Smooth muscle cell (in vitro differentiated cells): ENCODE results near the gene SPSB4. TPM values are rescaled to one million over a fixed set of nuclear protein-coding genes. Genes with fewer than 3 reads are reported as not detected.

ENCODE experiments used
- DNase-seq: peaks from one replicate; lab custom pipeline; 2025; ENCODE audit not compliant: unreplicated experiment; lab: John Stamatoyannopoulos, UW
- H2AFZ ChIP-seq: fragments of 200-600 bp; sonication (generic); 2 replicates; pipeline ENCODE4 v1.6.0; 2016; ENCODE audit warnings: antibody characterized with exemption, low read depth, mild to moderate bottlenecking
- H3F3A ChIP-seq: fragments of 200-600 bp; sonication (generic); 2 replicates; pipeline ENCODE4 v1.6.0; 2017; ENCODE audit warnings: antibody characterized with exemption, low read depth
- H3K27ac ChIP-seq: fragments of 200-600 bp; sonication (generic); 2 replicates; pipeline ENCODE4 v1.5.1; 2016; ENCODE audit warnings: low read depth, mild to moderate bottlenecking
- H3K27me3 ChIP-seq: fragments of 200-600 bp; sonication (generic); 2 replicates; pipeline ENCODE4 v1.6.1; 2016; ENCODE audit warnings: low read depth, mild to moderate bottlenecking
- H3K36me3 ChIP-seq: fragments of 200-600 bp; sonication (generic); 2 replicates; pipeline ENCODE4 v1.5.1; 2016; ENCODE audit warnings: low read depth
- H3K4me1 ChIP-seq: fragments of 200-600 bp; sonication (generic); 2 replicates; pipeline ENCODE4 v1.5.1; 2016; ENCODE audit warnings: low read depth
- H3K4me2 ChIP-seq: fragments of 200-600 bp; sonication (generic); 2 replicates; pipeline ENCODE4 v1.6.0; 2016; ENCODE audit warnings: mild to moderate bottlenecking
- H3K4me3 ChIP-seq: fragments of 200-600 bp; sonication (generic); 2 replicates; pipeline ENCODE4 v1.5.1; 2016; ENCODE audit warnings: mild to moderate bottlenecking
- H3K79me2 ChIP-seq: fragments of 200-600 bp; sonication (generic); 2 replicates; pipeline ENCODE4 v1.6.0; 2016; ENCODE audit warnings: low read depth, mild to moderate bottlenecking
- H3K9ac ChIP-seq: fragments of 200-600 bp; sonication (generic); 2 replicates; pipeline ENCODE4 v1.6.0; 2016; ENCODE audit warnings: low read depth
- H3K9me3 ChIP-seq: fragments of 200-600 bp; sonication (generic); replicated peaks from 2 replicates; pipeline ENCODE4 v1.5.1; 2016; ENCODE audit warnings: low read depth
- H4K20me1 ChIP-seq: fragments of 200-600 bp; sonication (generic); 2 replicates; pipeline ENCODE4 v1.6.0; 2016; ENCODE audit warnings: low read depth
- CTCF ChIP-seq: fragments of 200-600 bp; sonication (generic); IDR thresholded peaks from 2 replicates; pipeline ENCODE4 v1.5.1; 2017; ENCODE audit warnings: borderline replicate concordance, mild to moderate bottlenecking, antibody characterized with exemption; ENCODE audit not compliant: insufficient read depth, poor library complexity, severe bottlenecking
- WGBS: methylation state at CpG from one replicate; pipeline ENCODE4 v1.1.7; 2016; ENCODE audit warnings: low lambda C conversion rate; 5-methylcytosine and 5-hydroxymethylcytosine counted together
- polyA plus RNA-seq: library from polyadenylated mRNA; unstranded; fragments of >200 nt; fragmentation: Nextera tagmentation; extraction: Ambion mirVana; gene quantifications from 2 replicates; pipeline ENCODE4 v1.2.1, GENCODE V29; 2016
- total RNA-seq: library from RNA; depleted of rRNA; stranded (reverse); fragments of >200 nt; gene quantifications from 2 replicates; pipeline ENCODE4 v1.2.3, GENCODE V29; 2014

SPSB4 gene
- total and polyA plus RNA-seq, 2 experiments from 2014 or later: 1.8 to 3.9 TPM

DNA sequence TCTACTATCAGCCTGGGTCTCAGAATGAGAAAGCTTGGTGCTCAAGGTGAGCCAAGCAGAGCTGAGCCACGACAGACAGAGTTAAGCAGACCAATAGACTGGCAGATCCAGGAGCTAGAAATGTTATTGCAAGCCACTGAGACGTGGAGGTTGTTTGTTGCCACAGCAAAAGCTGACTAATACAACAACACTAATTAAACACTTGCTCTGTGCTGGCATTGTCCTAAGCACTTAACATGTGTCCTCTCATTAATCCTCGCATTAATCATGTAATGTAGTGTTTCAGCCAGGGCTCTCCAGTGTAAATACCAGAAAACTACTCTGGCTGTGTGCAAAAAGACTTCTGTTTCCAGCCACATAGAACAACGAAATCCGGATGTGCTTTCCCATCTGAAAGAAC is 11.6 kb upstream of the SPSB4 start:
- no peak for TF ChIP-seq CTCF
- Histone ChIP-seq H2AFZ (no peak overlapping the region), H3K4me3 (no peak overlapping the region), H3K9me3 (no peaks in the 10 kb centered on the region), H3K4me2 (no peak overlapping the region), H3K27ac (no peak overlapping the region), H3K27me3 (no peaks in the 10 kb centered on the region), H3K9ac (no peak overlapping the region), H3K36me3 (no peaks in the 10 kb centered on the region), H3K79me2 (no peaks in the 10 kb centered on the region), H4K20me1 (no peaks in the 10 kb centered on the region), H3F3A (no peaks in the 10 kb centered on the region), H3K4me1 (no peaks in the 10 kb centered on the region)
- DNase-seq: no peak
- WGBS: 69% methylated on average over 5 of the region's 5 CpGs

- Histone ChIP-seq H3K4me2 (no peak overlapping the region), H3F3A (no peaks in the 10 kb centered on the region), H3K79me2 (no peaks in the 10 kb centered on the region), H2AFZ (no peak overlapping the region), H3K4me3 (no peak overlapping the region), H3K9me3 (no peaks in the 10 kb centered on the region), H4K20me1 (no peaks in the 10 kb centered on the region), H3K27me3 (no peaks in the 10 kb centered on the region), H3K27ac (no peak overlapping the region), H3K9ac (no peak overlapping the region), H3K36me3 (no peaks in the 10 kb centered on the region), H3K4me1 (no peaks in the 10 kb centered on the region)
- WGBS: 90% methylated on average over 4 of the region's 4 CpGs
- TF ChIP-seq CTCF: no peak
- DNase-seq: no peak
Observed at GRCh38 chr3:141044695-141045641, 6.2 kb upstream of the SPSB4 start.

- H3K4me2 ChIP-seq: no peak overlapping the region
- H3K27ac ChIP-seq: no peak overlapping the region
- DNase-seq: no peak
- H3K79me2 ChIP-seq: no peaks in the 10 kb centered on the region
- TF ChIP-seq CTCF: no peak
- no peaks in the 10 kb centered on the region for H3K36me3 ChIP-seq
- no peak overlapping the region for H3K9ac ChIP-seq
- H3K4me1 ChIP-seq: peaks cover 6% of the 10 kb centered on the region
- peaks cover 5% of the 10 kb centered on the region for H3K27me3 ChIP-seq
- H2AFZ ChIP-seq: no peak overlapping the region
- H3F3A ChIP-seq: peaks cover 4% of the 10 kb centered on the region
- no peaks in the 10 kb centered on the region for H4K20me1 ChIP-seq
- H3K9me3 ChIP-seq: no peaks in the 10 kb centered on the region
- no peak overlapping the region for H3K4me3 ChIP-seq
- 92% methylated on average over 1 of the region's 1 CpG for WGBS
Observed at GRCh38 chr3:141045849-141046248, 5.3 kb upstream of the SPSB4 start.
